Brain microvascular endothelial cell (primary cell): ENCODE measurements around the gene ST6GALNAC1.

ENCODE experiments used
- DNase-seq: peaks from one replicate; pipeline ENCODE4 v3.0.0-alpha.2; 2020
- H3K27ac ChIP-seq: fragments of 250-450 bp; sonication (Bioruptor Pico); 2 replicates; pipeline ENCODE4 v1.5.1; 2020; ENCODE audit warnings: mild to moderate bottlenecking, moderate library complexity
- H3K27me3 ChIP-seq: fragments of 250-450 bp; sonication (Bioruptor Pico); replicated peaks from 2 replicates; pipeline ENCODE4 v1.5.1; 2020; ENCODE audit warnings: mild to moderate bottlenecking
- H3K36me3 ChIP-seq: fragments of 250-450 bp; sonication (Bioruptor Pico); replicated peaks from 2 replicates; pipeline ENCODE4 v1.5.1; 2020; ENCODE audit warnings: mild to moderate bottlenecking
- H3K4me3 ChIP-seq: 2 replicates; pipeline ENCODE4 v1.5.1; 2011; ENCODE audit warnings: low read depth, mild to moderate bottlenecking, control low read depth, low read length, moderate library complexity
- CTCF ChIP-seq: IDR thresholded peaks from 2 replicates; pipeline ENCODE4 v1.5.1; 2011; ENCODE audit warnings: low read depth, mild to moderate bottlenecking, moderate library complexity, low read length, control low read depth, inconsistent platforms; ENCODE audit errors: missing control alignments
- in situ Hi-C: cut with HindIII; loops from 2 replicates; pipeline ENCODE4 v1.10.0; 2017; ENCODE audit warnings: low sequenced_read_pairs, low pct_ligation_motif_present

The ST6GALNAC1 gene

GRCh38 chr17:76593384-76593826 lies 50.2 kb downstream of the ST6GALNAC1 start:
- H3K27ac ChIP-seq, result no peak overlapping the region
- H3K27me3 ChIP-seq, result no peaks in the 10 kb centered on the region
- no peak for TF ChIP-seq CTCF
- in situ Hi-C loops, result no loop called here
- no peaks in the 10 kb centered on the region for H3K36me3 ChIP-seq
- H3K4me3 ChIP-seq, result no peak overlapping the region
- no peak for DNase-seq

DNA sequence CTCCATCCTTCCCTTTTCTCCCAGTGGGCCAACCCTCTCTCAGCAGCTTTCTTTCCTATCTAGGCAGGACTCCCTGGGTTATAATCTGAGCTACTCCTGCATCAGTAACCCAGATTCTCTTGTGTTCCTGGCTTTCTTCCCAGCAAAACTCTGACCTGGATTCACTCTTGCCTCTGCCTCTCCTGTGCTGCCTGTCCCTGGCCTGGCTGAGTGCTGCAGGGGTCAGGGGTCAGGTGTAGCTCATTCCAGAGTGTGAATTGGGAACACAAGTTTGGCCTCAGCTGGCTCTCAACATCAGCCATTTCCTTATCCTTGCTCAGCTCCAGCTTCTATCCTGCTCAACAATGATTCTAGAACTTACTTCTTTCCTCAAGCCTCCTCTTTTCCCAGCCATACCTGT lies 55.4 kb downstream of the ST6GALNAC1 start:
- TF ChIP-seq CTCF, result no peak
- in situ Hi-C loops, result no loop called here
- Histone ChIP-seq H3K4me3 (no peak overlapping the region), H3K27me3 (peaks cover 8% of the 10 kb centered on the region), H3K27ac (no peak overlapping the region), H3K36me3 (no peaks in the 10 kb centered on the region)
- no peak for DNase-seq

DNA sequence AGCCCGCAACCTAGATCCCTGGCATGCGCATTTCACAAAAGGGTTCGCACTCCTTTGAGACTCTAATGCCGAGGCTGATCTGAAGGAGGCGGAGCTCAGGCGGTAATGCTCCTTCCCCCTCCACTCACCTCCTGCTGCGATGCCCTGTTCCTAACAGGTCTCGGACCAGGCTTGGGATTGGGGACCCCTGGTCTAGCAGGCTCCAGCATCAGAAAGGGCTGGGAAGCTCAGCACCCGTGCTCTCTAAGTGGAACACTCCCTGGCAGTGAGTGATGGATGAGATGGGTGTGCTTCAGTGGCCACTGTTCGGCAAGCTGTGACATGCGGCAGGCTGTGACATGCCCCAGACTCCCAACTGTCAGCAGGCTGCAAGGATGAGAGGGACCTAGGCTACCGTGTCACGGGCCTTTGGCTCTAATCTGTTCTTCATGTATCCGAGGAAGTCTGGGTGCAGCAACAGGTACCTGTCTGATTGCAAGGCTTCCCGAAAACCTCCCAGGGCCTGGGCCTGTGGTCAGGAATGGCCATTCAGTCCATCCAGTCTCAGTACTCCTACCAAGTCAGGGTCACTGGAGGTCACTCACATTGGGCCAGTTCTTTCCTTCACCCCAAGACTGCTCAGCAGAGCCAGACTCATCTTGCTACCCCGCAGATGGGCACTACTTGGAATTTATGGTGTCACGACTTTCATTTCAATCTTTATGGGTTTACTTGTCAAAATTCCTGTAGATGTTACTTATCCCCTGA lies 56.6 kb downstream of the ST6GALNAC1 start:
- no peak overlapping the region for H3K27ac ChIP-seq
- no peak for DNase-seq
- no peak for TF ChIP-seq CTCF
- H3K4me3 ChIP-seq, result no peak overlapping the region
- H3K36me3 ChIP-seq, result no peaks in the 10 kb centered on the region
- peaks cover 8% of the 10 kb centered on the region for H3K27me3 ChIP-seq
- in situ Hi-C loops, result no loop called here

DNA sequence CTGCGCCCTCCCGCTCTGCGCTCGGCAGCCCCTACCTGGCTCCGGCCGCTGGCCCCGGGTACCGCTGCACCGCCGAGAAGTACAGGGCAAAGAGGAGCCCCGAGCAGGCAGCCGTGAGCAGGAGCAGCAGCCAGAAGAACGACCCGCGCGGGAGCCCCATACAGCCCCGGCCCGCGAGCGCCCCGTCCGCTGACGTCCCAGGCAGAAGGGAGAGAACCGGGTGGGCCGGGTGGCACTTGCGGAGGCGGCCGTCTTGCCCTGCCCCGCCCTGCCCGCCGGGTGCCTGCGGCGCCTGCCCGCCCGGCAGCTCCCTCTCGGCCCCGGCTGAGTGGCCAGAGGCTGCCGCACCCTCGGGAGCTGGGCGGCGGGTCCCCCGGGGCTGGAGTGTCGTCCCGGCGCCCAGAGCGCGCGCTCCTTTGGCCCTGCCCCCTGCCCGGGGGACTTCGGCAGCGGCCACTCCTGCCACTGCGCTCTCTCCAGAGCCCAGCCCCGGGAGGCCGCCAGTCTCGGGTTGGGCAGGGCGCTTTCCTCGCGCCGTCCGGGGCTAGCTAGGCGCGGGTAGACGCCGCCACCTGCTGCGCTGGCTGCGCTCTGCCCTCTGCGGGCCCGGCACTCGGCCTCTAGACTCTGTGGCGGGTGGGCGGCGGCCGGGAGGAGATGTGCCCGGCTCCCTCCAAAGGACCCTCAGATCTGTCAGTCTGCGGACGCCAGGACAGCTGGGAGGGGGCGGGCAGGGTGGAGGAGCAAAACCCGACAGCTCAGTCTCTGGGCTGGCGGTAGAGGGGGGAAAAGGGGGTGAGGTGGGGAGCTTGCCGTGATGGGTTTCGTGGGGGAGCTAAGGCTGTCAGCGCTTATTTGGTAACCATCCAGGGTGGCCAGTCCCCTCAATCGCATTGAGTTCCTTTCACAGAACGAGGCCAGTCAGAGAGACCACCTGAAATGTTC lies 57.6 kb downstream of the ST6GALNAC1 start, which contains the start of gene ST6GALNAC2:
ST6GALNAC2 (minus strand) TSS at position 212 of the 945 bp plus-strand sequence; CDS start at position 160, 52 bp downstream.
- peaks cover 8% of the 10 kb centered on the region for H3K27me3 ChIP-seq
- no peak within 1 kb of the TSS for H3K27ac ChIP-seq
- in situ Hi-C loops, result no loop called here
- no peak for DNase-seq
- no peaks in the 10 kb centered on the region for H3K36me3 ChIP-seq
- TF ChIP-seq CTCF, result no peak
- peak within 1 kb of the TSS; percentile 44 for H3K4me3 ChIP-seq

- Histone ChIP-seq H3K36me3 (no peaks in the 10 kb centered on the region), H3K27ac (no peak overlapping the region), H3K4me3 (peak overlapping the region; percentile 44), H3K27me3 (peaks cover 8% of the 10 kb centered on the region)
- in situ Hi-C loops, result no loop called here
- DNase-seq, result no peak
- no peak for TF ChIP-seq CTCF
These were observed 58.4 kb downstream of the ST6GALNAC1 start for GRCh38 chr17:76585033-76585648.
